SW480 (cell line): ENCODE data around the gene LRP2.

ENCODE experiments used
- DNase-seq: peaks from one replicate; pipeline ENCODE4 v3.0.0-alpha.2; 2016; ENCODE audit warnings: low spot score

The LRP2 gene

DNA sequence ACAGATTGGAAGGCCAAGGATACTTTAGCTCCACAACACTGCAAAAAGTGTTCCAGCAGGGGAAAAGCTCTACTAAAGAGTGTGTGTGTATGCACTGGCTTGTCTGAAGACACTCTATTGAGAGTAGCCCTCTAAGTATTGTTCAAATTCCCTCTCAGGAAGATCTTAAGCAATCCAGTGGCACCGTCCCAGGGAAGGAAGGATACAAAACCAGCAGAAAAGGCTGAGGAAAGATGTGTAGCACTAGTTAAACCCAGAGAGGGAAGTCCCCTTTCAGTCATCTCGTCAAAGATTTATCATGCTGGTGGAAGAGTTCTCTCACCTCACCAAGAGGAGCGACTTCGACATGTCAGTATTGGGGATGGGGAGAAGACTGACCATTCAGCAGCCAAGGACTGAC, 242.5 kb downstream of the LRP2 start:
- DNase-seq, result no peak

DNA sequence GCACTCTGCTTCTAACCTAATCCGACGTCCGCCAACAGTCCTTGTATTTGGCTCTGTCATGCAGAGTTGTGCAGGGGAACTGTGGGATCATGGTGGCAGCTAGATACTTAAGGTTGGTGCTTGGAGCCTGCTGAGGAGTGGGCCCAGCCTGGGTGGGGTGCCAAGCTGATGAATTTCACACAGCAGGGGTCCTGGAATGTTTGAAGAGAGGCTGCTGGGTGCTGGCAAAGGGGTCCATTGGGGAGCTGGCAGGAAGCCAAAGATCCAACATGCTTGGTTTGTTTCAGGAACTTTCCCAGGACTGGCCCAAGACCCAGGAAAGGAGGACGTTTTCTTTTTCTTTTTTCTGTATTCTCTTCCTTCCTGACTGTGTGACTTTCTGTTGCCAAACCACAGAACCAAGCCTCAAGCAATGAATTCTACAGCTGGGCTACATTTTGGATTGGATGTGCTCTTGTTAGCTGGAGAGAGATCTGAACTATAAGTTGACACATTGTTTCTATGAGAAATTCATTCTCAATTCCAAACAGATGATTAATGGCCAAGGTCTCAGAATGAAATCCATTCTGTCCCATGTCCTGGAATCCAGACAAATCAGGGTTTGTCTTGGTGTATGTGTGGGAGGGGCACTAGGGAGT, 243.1 kb downstream of the LRP2 start:
- DNase-seq, result no peak

DNA sequence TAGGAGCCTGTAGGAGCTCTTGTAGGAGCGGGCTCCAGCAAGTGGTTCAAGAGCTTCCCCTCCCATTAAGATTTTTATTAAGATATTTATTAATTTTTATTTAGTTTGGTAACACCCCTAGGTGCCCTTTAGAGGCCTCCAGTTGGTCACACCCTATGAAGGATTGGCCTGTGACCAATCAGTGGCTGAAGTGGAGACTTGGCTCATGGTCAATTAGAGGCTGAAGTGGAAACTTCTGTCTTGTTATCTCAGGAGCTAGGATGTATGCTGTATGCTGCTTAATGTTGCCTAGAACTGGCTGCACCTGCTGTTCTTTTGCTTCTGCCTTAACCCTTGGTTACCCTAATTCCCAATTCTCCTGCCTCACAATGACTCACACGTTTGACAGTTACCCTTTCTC, 244.3 kb downstream of the LRP2 start:
- DNase-seq, result no peak

DNA sequence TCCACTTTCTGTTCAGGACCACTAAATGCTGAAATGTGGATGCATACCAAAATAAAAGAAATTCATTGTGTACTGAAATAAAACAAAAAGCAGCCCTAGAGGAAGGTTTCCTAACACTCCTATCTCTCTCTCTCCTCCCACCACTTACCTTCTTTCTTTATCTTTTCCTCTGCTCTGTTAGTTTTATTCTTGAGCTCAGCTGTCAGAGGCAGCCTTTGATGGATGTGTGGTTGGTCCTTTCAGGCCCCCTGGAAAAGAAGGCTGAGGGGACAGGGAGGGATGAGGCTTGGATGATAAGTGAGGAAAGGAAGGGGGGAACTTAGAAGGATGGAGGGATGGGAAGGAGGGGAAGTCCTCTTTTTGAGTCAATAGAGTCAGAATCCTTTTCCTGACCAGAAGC, 245.3 kb downstream of the LRP2 start:
- no peak for DNase-seq

DNA sequence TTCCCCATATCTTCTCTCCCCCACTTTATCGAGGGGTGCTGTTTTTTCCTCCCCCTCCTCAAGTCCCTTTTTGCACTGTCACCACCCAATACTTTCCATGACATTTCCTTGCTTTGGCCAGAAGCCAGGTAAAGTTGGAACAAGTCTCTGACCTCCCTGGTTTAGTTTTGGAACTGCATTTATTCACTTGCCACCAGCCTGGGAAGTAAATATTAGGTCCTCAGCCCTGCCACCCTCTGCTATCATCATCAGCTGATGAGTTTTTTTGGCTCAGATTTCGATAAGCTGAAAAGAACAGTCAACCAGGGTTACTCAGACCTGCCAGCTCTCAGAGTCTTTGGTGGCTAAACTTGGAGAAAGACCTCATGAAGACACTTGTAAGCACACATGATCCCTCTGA, 246.0 kb downstream of the LRP2 start:
- DNase-seq, result no peak

DNA sequence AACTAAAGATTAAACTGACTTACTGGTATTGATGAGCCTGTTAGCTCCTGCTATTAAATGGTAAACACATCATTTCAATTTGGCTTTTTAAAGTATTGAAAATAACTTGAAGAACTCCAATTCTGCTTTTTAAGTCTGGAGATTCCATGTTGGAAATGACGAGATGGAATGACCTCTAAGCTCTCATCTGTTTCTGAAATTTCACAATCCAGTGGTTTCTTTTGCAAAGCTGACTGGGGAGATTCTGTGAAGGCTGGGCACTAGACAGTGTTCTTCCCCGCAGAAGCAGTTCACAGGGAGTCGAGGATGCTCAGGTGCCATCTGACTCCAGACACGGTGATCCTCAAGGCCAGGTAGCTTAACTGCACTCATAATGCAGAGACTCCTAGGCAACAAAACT, 248.3 kb downstream of the LRP2 start:
- DNase-seq, result no peak

DNA sequence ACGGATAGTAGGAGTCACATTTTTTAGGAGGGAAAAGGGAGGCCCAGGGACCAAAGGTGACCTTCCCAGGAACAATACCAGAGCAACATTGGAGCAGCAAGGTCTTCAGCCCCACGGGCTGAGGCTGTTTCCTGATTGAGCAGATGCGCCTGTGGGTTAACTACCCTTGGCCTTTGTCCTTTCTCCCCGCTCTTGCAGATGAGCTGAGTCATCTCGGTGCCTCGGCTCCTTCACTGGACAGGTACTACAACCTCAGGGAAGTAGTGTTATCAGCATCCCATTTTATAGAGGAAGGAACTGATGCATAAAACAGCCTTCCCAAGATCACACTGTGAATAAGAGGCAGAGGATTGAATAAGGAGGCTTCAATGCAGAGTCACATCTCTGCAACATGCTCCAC, 249.5 kb downstream of the LRP2 start:
- no peak for DNase-seq

DNA sequence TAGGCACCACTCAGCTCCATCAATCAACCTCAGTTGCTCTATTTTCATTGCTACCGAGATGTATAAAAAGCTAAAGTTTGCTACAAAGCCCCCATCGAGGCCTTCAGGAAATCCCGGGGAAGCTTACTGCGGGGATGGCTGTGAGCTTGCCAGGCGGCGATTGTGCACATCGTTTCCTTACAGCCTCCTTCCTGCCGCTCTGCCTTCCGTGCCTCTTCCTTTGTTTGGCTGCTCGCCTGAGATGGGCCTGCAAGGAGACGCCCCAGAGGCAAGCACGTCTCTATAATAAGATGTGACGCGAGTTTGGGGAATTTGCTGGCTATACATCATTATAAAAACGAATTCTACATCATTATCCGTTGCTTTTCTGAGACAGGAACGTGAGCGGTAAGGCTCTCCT, 251.4 kb downstream of the LRP2 start:
- no peak for DNase-seq

DNA sequence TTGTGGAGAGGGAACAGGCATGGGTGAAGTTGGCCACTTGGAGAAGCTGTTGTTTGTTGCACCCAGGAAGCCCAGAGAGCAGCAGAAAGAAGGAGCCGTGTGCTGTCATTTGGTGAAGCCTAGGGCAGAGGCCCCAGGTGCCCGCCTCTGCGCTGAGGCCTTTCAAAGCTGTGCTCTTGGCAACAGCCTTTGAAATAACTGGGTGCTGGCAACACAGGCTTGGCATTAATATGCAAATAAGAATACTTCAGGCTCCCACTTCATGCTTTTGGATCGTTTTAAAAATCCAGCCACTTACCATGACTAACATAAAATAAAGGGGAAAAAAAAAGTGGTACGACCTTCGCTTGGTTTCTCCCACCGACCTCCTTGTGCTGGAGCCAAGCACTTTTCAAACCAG, 251.9 kb downstream of the LRP2 start:
- DNase-seq, result no peak

DNA sequence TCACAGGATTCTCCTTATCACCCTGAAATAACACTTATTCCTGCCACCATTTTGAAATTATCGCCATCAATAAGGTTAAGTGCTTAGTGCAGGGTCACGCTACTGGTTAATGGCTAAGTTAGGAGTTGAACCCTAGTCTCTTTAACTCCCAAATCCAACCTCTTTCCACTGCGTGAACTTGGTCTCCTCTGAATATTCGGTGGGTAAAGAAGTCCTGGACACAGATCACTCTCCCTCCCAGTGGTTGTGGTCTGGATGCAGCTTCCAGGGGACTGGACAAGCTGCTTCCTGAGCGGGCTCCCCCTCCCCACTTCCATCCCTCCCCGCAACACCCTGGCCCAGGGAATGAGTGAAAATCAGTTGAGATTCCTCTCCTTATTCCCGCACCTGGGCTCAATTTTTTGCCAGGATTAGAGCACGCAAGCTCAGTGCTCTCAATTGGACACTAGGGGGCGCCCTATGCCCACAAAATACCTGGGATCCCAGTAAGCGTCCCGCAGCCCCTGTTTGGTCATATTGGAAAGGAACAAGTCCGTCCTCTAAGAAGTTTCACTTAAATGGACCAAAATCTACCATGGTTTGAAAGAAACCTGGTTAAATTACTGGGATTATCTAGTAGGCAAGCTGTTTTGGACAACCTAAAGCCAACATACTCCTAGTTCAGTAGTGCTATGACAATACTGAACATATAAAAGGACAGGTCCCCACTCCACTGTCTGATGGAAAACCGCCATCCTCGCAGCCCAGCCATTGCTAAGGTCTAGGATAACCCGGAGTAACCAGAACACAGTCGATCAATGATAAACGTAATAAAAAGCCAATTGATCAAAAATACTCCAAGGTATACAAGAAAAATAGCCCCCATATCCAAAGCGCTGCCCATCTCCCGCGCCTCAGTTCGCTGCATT, 252.6 kb downstream of the LRP2 start:
- DNase-seq, result peak; percentile 64

DNA sequence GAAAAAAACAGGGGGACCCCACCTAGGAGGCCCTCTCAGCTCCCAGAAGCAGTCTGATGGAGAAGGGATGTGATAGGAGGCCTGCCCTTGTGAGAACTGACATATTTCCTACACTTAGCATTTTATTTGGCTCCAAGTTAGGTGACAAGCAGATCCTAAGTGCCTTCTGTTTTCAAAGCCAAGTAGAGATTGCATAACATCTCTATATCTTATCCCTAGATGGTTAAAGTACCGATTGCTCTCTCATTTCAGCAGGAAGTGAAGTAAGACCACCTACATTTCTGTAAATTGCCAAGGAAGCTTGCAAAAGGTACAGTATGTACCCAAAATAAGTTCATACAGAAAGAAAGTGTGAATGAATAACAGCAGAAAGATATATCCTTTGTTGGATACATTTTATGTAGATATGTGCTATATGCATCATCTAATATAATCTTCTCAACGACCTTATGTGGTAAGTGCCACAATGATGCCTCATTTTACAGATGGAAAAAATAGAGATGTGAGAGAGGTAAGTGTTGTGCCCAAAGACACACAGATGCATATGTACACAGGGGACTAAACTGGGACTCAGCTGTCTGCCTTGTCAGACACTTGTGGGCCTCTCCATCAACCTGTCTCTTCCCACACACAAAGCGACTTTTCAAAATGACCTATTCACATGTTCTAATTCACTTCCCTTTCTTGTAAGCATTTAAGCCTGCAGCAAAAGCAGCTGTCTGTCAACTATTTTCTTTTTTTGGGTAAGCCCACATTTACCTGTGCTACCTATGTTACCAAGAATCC, 254.0 kb downstream of the LRP2 start:
- DNase-seq, result no peak

DNA sequence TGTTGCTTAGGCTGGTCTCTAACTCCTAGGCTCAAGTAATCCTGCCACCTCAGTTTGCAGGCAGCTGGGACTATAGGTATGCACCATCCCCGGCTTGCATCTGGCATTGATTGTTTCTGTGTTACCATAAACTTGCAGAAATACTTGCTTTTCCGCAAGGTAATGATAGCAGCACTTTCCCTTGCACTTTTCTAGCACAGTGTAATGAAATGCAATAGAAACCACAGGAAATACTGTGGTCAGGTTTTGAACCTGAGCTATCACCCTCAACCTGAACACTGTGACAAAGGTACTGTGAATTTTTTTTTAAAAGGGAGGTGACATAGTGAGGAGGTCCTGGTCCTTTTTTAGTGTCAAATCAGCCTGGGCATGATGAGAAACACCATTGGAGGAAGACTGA, 254.7 kb downstream of the LRP2 start:
- peak; percentile 13 for DNase-seq

DNA sequence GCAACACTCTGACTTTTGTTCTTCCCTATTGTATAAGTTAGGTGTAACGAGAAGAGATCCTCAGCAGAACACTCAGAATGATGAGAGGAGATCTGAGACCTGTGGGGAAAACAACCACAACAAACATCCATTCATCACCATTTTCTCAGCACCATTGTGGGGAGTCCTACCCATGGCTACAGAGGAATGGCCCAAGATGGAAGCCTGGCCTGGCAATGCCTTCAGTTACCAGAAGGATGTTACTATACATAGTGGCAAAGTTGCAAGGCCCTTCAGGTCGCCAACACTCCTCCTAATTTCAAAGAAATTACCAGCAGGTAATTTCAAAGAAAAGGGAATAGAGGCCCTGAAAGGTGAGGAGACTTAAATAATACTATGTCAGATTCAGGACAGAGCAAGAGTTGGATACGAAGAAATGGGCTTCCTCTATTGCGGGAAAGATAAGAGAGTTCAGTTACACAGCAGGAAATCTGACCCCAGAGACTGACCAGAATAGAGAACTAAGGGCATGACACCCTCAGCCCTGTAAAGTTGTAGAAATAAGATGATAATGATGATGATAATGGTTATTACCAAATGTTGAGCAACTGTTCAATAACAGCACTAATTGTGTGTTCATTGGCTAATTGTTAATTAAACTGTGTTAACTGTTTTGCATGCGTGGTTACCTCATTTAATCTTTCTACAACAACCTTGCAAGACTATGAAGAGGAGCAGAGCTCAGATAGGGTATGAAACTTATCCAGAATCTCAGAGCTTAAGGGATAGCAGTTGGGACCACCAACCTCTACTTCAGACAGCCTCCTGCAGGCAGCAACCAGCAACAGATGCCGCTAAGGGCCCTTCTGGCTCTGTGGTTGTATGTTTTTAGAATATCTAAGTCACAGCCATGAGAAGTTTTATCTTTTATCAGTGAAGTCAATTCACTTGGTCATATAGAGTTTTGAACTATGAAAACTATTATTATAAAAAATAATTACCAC, 255.5 kb downstream of the LRP2 start:
- DNase-seq, result no peak

DNA sequence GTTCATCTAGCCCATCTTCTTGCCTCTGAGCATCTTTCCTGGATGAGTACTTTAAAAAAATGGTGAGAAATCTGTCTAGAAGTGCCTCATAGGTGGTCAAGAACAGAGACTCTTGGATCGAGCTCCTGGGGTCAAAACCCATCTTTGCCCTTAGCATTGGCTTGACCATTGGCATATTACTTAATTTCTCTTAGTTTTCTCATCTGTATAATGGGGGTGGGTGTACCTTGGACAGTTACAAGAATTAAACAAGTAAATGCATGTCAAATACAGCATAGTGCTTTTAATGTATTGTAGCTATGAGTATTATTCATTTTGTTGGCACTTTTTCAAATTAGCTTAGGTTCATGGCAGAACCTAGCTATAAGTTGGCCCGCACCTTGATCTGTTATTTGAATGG, 256.2 kb downstream of the LRP2 start:
- DNase-seq, result no peak

DNA sequence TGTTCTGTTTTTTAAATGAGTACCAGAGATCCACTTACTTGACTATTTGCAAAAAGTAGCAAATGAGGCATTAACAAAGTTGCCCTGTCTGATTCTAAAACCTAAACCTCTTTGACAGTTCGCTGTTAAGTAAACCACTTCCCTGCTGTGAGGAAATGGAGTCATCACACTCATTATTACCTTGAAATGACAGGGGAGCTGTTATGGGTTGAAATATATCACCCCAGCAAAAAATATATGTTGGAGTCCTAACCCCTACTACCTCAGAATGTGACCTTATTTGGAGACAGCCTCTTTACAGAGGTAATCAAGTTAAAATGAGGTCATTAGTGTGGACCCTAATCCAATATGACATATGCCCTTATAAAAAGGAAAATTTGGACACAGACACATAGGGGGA, 256.9 kb downstream of the LRP2 start:
- no peak for DNase-seq

DNA sequence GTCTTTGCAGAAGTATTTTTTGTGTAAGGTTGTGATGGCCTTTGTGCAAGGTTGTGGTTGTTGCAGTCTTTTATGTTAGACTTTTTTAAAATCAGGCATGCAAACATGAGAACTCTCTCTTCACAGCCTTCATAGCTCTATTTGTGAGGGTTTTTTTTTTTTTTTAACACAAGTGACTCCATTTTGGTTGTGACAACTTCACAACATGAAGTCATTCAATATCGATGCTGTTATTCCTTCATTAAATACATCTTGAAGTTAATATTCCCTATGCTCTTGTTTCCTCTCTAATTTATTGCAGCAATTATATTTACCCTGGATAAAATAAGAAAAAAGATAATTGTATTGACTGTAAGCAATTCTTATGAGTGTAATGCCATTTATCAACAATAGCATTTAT, 257.5 kb downstream of the LRP2 start:
- DNase-seq, result no peak

DNA sequence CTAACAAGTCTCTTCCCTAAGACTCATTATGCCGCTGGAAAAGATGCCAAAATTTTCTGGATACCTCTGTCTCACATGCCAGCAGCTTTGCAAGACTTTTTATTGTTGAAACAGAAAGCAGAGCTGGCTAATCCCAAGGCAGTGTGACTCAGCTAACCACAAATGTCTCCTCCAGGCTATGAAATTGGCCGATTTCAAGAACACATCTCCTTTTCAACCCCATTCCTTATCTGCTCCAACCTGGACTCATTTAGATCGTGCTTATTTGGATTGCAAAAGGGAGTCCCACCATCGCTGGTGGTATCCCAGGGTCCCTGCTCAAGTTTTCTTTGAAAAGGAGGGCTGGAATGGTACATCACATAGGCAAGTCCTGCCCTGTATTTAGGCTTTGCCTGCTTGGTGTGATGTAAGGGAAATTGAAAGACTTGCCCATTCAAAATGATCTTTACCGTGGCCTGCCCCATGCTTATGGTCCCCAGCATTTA, 266.7 kb downstream of the LRP2 start:
- peak; percentile 35 for DNase-seq

DNA sequence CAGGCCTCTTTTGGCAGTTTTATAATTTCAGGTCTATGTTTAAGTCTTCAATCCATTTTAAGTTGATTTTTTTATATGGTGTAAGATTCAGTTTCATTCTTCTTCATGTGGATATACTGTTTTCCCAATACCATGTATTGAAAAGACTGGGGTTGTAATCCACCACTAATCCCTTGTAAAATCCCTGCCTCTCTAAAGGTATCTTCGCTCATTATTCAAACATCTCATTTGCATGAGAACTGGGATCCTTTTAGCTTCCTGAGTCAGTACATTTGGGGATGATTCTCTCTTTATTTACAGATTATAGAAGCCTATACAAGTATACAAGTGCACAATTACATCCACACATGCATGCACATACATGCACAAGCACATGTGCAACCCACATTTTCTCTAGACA, 267.7 kb downstream of the LRP2 start:
- no peak for DNase-seq

DNA sequence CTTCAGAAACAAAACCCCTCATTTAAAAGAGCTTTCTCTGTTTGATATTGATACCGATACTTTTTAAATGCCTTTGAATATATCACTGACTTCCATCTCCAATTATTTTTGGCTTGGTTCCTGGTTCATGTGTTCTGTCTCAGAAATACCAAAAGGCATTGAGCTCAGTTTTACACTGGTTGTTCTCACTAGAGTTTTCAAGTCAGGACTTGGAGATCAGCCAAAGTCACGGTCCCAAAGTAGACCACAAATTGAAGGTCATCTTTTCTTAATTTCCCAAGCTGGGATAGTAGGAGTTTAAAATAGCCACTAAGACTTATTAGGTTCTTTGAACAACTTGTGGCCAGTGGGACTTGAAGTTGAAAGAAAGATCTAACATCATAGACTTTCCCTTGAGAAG, 268.8 kb downstream of the LRP2 start:
- DNase-seq, result no peak

DNA sequence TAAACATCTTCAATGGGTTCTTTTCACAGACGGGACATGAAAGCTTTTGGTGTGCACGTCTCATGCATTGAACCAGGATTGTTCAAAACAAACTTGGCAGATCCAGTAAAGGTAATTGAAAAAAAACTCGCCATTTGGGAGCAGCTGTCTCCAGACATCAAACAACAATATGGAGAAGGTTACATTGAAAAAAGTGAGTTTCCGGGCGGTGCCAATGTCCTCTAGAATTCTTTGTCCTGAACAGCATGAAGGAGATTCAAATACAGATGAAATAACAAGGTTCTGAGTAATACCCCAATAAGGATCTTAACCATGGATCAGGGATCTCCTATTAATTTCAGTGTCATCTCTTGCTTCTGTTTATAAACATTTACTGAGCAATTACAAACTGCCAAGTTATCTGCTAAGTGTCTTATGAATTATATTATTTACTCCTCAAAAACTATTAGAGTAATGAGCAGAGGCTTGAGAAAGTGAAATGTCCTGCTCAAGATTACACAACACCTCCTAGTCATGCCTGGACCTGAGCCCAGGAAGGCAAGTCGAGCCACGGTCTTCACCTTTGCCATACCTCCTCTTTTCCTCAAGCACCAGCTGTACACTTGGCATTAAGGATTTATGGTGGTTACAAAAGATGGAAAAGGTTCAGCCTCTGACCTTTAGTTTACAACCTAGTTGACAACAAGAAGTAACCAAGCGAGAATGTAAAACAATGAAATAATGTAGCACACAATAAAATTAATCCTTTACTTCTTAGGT, 270.4 kb downstream of the LRP2 start:
- DNase-seq, result no peak

DNA sequence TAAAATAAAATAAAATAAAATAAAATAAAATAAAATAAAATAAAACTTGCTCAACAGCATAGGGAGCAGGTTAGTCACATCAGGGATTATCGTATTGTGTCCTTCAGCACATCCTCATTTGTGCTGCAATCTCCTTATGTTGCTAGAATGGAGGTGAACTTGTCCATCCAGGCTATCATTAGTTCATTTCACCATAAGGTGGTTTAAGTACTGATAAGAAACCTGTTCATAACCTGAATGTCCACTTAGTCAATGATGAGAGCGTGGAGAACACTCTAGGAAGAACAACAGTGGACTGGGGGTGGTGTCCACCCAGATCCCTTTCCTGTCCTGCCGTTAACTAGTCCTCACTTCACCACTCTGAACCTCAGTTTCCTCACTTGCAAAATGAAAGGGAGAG, 271.1 kb downstream of the LRP2 start:
- DNase-seq, result no peak
